ENCODE measurements around the gene KIF26A. TPM values are rescaled to one million over a fixed set of nuclear protein-coding genes. Genes with fewer than 3 reads are reported as not detected.

KIF26A gene
- total and polyA plus RNA-seq, 2 experiments from 2014 or later = 5.6 to 103 TPM

- Histone ChIP-seq H3K36me3 (ENCODE audit: insufficient read depth) (no peaks in the 10 kb centered on the region), H3K4me1 (ENCODE audit: insufficient read depth) (no peaks in the 10 kb centered on the region), H3K9me2 (ENCODE audit: insufficient read depth) (no peaks in the 10 kb centered on the region), H3F3A (replicated peaks; ENCODE audit: low read depth) (no peaks in the 10 kb centered on the region), H3K4me2 (no peak overlapping the region), H4K20me1 (replicated peaks; ENCODE audit: insufficient read depth) (no peaks in the 10 kb centered on the region), H3K27me3 (ENCODE audit: insufficient read depth) (no peaks in the 10 kb centered on the region), H3K79me2 (replicated peaks; ENCODE audit: insufficient read depth) (no peaks in the 10 kb centered on the region), H3K4me3 (no peak overlapping the region), H2AFZ (no peak overlapping the region), H3K27ac (ENCODE audit: low read depth) (no peak overlapping the region)
- no peaks in the 10 kb centered on the region for H3K9me3 Mint-ChIP-seq
- H3K4me1 Mint-ChIP-seq = peaks cover 3% of the 10 kb centered on the region; the same call in 2 of the 3 replicates
- no peak overlapping the region for H3K4me3 Mint-ChIP-seq
- ATAC-seq (no peak), DNase-seq (ENCODE audit: low spot score) (no peak)
- H3K27me3 Mint-ChIP-seq (ENCODE audit: insufficient read depth, low read depth, poor library complexity) = peaks cover 14% of the 10 kb centered on the region
- no peak overlapping the region for H3K27ac Mint-ChIP-seq
- no peaks in the 10 kb centered on the region for H3K36me3 Mint-ChIP-seq (ENCODE audit: low read depth)
- no peak for TF ChIP-seq NANOG (IDR thresholded peaks at IDR 0.05; ENCODE audit: borderline replicate concordance)
- TF ChIP-seq POLR2AphosphoS5 (IDR thresholded peaks at IDR 0.05; ENCODE audit: low read depth) = no peak
- TF ChIP-seq CTCF (conservative IDR thresholded peaks at IDR 0.05; ENCODE audit: low read depth in 2 of 2) = no peak; a peak in 1 of 4 replicates
- TF ChIP-seq ZNF114 (CRISPR knock-in tag; IDR thresholded peaks at IDR 0.05) = no peak
Measured at GRCh38 chr14:104186575-104186974, 48.2 kb downstream of the KIF26A start.

- Histone ChIP-seq H3F3A (replicated peaks; ENCODE audit: low read depth) (no peaks in the 10 kb centered on the region), H3K27ac (ENCODE audit: low read depth) (no peak overlapping the region), H3K4me1 (ENCODE audit: insufficient read depth) (no peaks in the 10 kb centered on the region), H3K4me2 (no peak overlapping the region), H3K27me3 (ENCODE audit: insufficient read depth) (no peaks in the 10 kb centered on the region), H2AFZ (no peak overlapping the region), H4K20me1 (replicated peaks; ENCODE audit: insufficient read depth) (no peaks in the 10 kb centered on the region), H3K4me3 (no peak overlapping the region), H3K79me2 (replicated peaks; ENCODE audit: insufficient read depth) (no peaks in the 10 kb centered on the region), H3K36me3 (ENCODE audit: insufficient read depth) (no peaks in the 10 kb centered on the region), H3K9me2 (ENCODE audit: insufficient read depth) (no peaks in the 10 kb centered on the region)
- DNase-seq (ENCODE audit: low spot score) = no peak
- no peak overlapping the region for H3K4me3 Mint-ChIP-seq
- no peaks in the 10 kb centered on the region for H3K9me3 Mint-ChIP-seq
- H3K27ac Mint-ChIP-seq = no peak overlapping the region
- ATAC-seq = no peak
- peaks cover 3% of the 10 kb centered on the region; the same call in 2 of the 3 replicates for H3K4me1 Mint-ChIP-seq
- H3K36me3 Mint-ChIP-seq (ENCODE audit: low read depth) = no peaks in the 10 kb centered on the region
- H3K27me3 Mint-ChIP-seq (ENCODE audit: insufficient read depth, low read depth, poor library complexity) = peaks cover 12% of the 10 kb centered on the region
- TF ChIP-seq ETS1 (IDR thresholded peaks at IDR 0.05) = no peak
- TF ChIP-seq ZNF462 (CRISPR knock-in tag; IDR thresholded peaks at IDR 0.05) = no peak
- no peak for TF ChIP-seq ZNF114 (CRISPR knock-in tag; IDR thresholded peaks at IDR 0.05)
- TF ChIP-seq CREB1 (CRISPR knock-in tag; IDR thresholded peaks at IDR 0.05; ENCODE audit: low read depth) = no peak
- TF ChIP-seq JUNB (IDR thresholded peaks at IDR 0.05; ENCODE audit: unreplicated experiment) = no peak
- TF ChIP-seq NANOG (IDR thresholded peaks at IDR 0.05; ENCODE audit: borderline replicate concordance) = no peak
Measured at GRCh38 chr14:104187121-104187889, 48.9 kb downstream of the KIF26A start.
